Measurements from ENCODE around the gene INPP5A. TPM values are rescaled to one million over a fixed set of nuclear protein-coding genes. Genes with fewer than 3 reads are reported as not detected.

Gene INPP5A
- total RNA-seq, 1 donor from 2014 or later = 35.4 TPM

- Mint-ChIP-seq H3K4me1 (peaks cover 48% of the 10 kb centered on the region), H3K4me3 (no peak overlapping the region), H3K36me3 (ENCODE audit: low read depth) (no peaks in the 10 kb centered on the region), H3K27me3 (ENCODE audit: low read depth) (no peaks in the 10 kb centered on the region), H3K9me3 (no peaks in the 10 kb centered on the region), H3K27ac (ENCODE audit: unreplicated experiment) (peak overlapping the region; percentile 89)
- no peak for DNase-seq (ENCODE audit: low read depth, low spot score)
- TF ChIP-seq CTCF (conservative IDR thresholded peaks at IDR 0.05) = no peak
Observed at GRCh38 chr10:132632091-132632561, 94.5 kb downstream of the INPP5A start.

- Mint-ChIP-seq H3K36me3 (ENCODE audit: low read depth) (no peaks in the 10 kb centered on the region), H3K4me3 (no peak overlapping the region), H3K9me3 (no peaks in the 10 kb centered on the region), H3K27ac (ENCODE audit: unreplicated experiment) (peak overlapping the region; percentile 12), H3K27me3 (ENCODE audit: low read depth) (no peaks in the 10 kb centered on the region), H3K4me1 (peaks cover 44% of the 10 kb centered on the region)
- no peak for TF ChIP-seq CTCF (conservative IDR thresholded peaks at IDR 0.05)
- DNase-seq (ENCODE audit: low read depth, low spot score) = no peak
Observed at GRCh38 chr10:132632851-132633684, 95.5 kb downstream of the INPP5A start.

- Mint-ChIP-seq H3K36me3 (ENCODE audit: low read depth) (no peaks in the 10 kb centered on the region), H3K4me1 (peaks cover 35% of the 10 kb centered on the region), H3K27ac (ENCODE audit: unreplicated experiment) (no peak overlapping the region), H3K27me3 (ENCODE audit: low read depth) (no peaks in the 10 kb centered on the region), H3K9me3 (no peaks in the 10 kb centered on the region), H3K4me3 (no peak overlapping the region)
- DNase-seq (ENCODE audit: low read depth, low spot score) = no peak
- no peak for TF ChIP-seq CTCF (conservative IDR thresholded peaks at IDR 0.05)
Observed at GRCh38 chr10:132634241-132634946, 96.8 kb downstream of the INPP5A start.

GRCh38 chr10:132634947-132635271 lies 97.3 kb downstream of the INPP5A start:
- no peak for TF ChIP-seq CTCF (conservative IDR thresholded peaks at IDR 0.05)
- H3K27ac Mint-ChIP-seq (ENCODE audit: unreplicated experiment) = no peak overlapping the region

GRCh38 chr10:132636358-132636757 lies 98.8 kb downstream of the INPP5A start:
- H3K4me3 Mint-ChIP-seq = no peak overlapping the region
- H3K36me3 Mint-ChIP-seq (ENCODE audit: low read depth) = no peaks in the 10 kb centered on the region
- TF ChIP-seq CTCF (conservative IDR thresholded peaks at IDR 0.05) = no peak
- peaks cover 27% of the 10 kb centered on the region for H3K4me1 Mint-ChIP-seq
- no peaks in the 10 kb centered on the region for H3K27me3 Mint-ChIP-seq (ENCODE audit: low read depth)
- H3K9me3 Mint-ChIP-seq = no peaks in the 10 kb centered on the region
- DNase-seq (ENCODE audit: low read depth, low spot score) = no peak
- no peak overlapping the region for H3K27ac Mint-ChIP-seq (ENCODE audit: unreplicated experiment)

More at GRCh38 chr10:132634947-132635271, 97.3 kb downstream of the INPP5A start:
- H3K27me3 Mint-ChIP-seq (ENCODE audit: low read depth) = no peaks in the 10 kb centered on the region
- no peaks in the 10 kb centered on the region for H3K9me3 Mint-ChIP-seq
- H3K4me3 Mint-ChIP-seq = no peak overlapping the region
- H3K36me3 Mint-ChIP-seq (ENCODE audit: low read depth) = no peaks in the 10 kb centered on the region
- DNase-seq (ENCODE audit: low read depth, low spot score) = no peak
- peaks cover 32% of the 10 kb centered on the region for H3K4me1 Mint-ChIP-seq
